Esophagus squamous epithelium (tissue), 4 donors: ENCODE results near the gene STAG3.

Experiments used
- CTCF ChIP-seq, 6 experiments: fragments of 450-650 bp in 4 of 6; fragments of 200-600 bp in 2 of 6; sonication (generic) in 2 of 6; IDR thresholded peaks; one replicate each; pipeline ENCODE4 v1.5.1; 2016 to 2019; ENCODE audit warnings: antibody characterized with exemption in 6 of 6, mild to moderate bottlenecking in 4 of 6, moderate library complexity in 4 of 6
- POLR2A ChIP-seq, 4 donors: fragments of 450-650 bp; IDR thresholded peaks; one replicate each; pipeline ENCODE4 v1.6.1; 2017; ENCODE audit warnings: antibody characterized with exemption in 4 of 4, mild to moderate bottlenecking in 4 of 4, moderate library complexity in 3 of 4

GRCh38 chr7:100221231-100221718 is 43.6 kb downstream of the STAG3 start:
- no peak for TF ChIP-seq CTCF (IDR thresholded peaks at IDR 0.05)
- peak in 1 of 4 donors; percentile 50 for TF ChIP-seq POLR2A (IDR thresholded peaks at IDR 0.05)
